GM21737 (cell line): Measurements from ENCODE around the gene SYNE2.
"Not testable (repeated sequence)": the region's sequence is repeated elsewhere in the genome, so short reads cannot be mapped to it uniquely, and the experiment has no call there.

ENCODE experiments used
- ATAC-seq: cut with Tn5 transposase; IDR thresholded peaks from one replicate; pipeline ENCODE4 v1.9.1; 2021; ENCODE audit warnings: mild to moderate bottlenecking, moderate library complexity; ENCODE audit not compliant: unreplicated experiment

Gene SYNE2

DNA sequence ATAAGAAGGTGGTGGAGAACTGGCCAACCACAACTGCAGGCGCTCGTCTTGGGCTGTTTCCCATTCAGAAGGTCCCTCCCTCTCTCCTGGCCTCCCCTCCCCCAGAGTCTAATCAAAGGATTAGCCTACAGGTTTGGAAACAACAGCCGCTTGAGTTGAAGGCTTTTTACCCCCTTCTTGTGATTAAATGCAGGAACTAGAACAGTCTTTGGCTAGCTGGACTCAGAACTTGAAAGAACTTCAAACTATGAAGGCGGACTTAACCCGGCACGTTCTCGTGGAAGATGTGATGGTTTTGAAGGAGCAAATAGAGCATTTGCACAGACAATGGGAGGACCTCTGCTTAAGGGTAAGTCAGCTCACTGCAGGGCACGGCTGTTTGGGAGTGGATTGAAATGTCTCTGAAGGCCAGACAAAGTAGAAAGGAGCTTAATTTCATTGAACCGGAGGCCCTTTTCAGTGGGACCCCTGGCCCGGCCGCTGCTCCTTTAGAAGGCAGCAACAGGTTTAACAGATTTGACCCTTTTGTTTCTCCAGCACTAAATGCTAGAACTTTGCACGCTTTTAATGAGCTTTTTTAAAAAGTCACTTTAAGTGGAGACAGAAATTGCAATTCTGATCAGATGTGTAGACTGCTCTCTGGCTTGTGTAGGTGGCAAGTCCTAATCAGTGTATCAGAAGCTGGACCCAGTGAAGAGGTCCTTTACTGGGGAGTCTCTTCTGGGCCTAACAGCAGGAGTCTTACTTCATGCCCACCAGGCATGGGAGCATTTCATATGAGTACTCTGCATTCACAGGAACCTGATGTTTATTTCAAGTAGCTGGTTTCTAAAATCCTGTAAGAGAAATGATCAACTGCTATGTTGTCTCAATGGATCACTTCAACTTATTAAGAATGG, 333.7 kb downstream of the SYNE2 start:
- no peak for ATAC-seq

DNA sequence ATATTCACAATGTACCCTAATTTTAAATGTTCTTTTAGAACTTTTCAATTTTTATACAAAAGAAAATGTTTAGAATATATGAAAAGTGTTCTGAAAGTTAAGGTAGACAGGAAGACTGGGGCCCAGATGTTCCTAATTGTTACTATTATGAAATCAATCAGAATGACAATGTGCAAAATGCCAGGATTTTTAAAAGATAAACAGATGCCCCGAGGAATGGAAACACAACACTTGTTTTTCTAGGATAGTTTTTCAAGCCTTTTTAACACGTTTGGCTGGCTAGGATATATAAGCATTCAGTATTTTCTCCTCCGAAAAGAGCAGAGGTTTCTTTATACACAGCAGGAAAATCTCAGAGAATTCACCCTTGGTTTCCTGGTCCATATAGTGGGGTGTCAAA, 334.5 kb downstream of the SYNE2 start:
- no peak for ATAC-seq

DNA sequence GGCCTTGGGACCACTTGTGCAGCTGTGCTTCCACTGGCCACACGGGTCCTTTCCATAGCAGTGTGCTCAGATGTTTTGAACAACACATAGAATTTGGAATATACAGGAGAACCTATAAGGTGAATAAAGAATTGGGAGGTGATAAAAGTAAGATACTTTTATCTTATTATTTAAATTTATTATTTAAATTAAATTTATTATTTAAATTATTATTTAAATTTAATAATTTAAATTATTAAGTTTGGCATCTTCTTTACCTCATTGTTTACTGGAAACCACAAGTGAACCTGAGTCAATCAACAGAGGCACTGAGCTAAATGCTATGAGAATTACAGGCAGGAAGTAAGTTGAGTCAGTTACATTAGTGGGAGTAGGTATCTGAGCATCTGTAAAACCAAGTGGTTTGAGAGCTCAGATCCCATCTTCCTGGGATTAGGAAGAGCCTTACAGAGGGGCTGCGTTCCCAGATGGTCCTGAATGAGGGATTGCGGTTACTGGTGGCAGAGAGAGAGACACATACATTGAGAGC, 338.2 kb downstream of the SYNE2 start:
- no peak for ATAC-seq

- ATAC-seq, result no peak
These were observed 339.0 kb downstream of the SYNE2 start for GRCh38 chr14:64191756-64192155.

GRCh38 chr14:64193821-64194220, 341.0 kb downstream of the SYNE2 start:
- ATAC-seq, result no peak

DNA sequence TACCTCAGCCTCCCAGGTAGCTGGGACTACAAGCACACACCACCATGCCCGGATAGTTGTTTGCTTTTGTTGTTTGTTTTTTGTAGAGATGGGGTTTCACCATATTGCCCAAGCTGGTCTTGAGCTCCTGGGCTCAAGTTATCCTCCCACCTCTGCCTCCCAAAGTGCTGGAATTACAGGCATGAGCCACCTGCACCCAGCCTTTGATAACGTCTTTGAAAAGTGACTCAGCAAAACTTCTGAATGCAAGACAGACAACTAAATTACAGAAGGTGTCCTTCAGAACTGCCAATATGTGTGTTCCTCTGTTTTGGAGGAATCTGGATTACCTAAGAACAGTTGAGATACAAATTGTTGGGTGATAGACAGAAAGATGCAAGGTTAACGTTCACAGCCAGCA, 341.6 kb downstream of the SYNE2 start:
- ATAC-seq, result no peak

GRCh38 chr14:64195199-64195598, 342.4 kb downstream of the SYNE2 start:
- ATAC-seq, result peak; percentile 45

DNA sequence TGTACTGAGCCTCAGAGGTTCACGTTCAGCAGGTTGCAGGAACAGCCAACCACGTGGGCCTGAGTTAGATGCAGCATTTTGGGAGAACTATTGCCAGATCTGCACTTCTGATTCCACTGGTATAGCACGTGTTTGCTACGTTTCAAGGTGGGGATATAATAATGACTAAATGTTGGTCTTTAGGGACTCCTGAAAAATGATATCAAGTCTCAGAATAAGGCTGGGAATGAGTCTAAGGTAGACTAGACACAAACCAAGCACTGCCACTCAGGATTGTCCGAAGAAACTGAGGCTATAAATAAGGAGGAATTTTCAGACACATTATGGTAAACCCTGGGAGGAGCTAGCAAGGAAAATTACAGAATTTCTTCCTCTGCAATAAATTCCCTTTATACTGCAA, 343.3 kb downstream of the SYNE2 start:
- ATAC-seq, result no peak

GRCh38 chr14:64196814-64197411, 344.1 kb downstream of the SYNE2 start:
- no peak for ATAC-seq

GRCh38 chr14:64197996-64198395, 345.2 kb downstream of the SYNE2 start:
- no peak for ATAC-seq

DNA sequence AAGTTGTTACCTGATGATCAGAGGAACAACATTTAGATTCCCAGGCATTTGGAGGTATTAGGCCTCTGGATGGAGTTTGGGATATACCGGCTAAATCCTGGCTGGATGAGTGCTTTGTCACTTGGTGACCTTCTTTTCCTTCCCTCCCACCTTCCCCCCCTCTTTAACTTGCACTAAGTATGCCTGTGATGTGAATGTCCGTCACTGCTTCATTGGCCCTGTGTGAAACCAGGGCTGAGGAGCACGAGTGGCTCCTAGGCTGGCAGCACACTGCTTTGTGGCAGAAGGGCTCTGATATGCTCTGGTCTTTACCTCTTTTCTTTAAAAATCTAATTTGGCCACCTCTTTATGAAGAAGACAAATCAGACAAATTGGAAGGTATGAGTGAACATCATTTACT, 345.7 kb downstream of the SYNE2 start:
- no peak for ATAC-seq

GRCh38 chr14:64200170-64200569, 347.4 kb downstream of the SYNE2 start:
- no peak for ATAC-seq

GRCh38 chr14:64201296-64201695, 348.5 kb downstream of the SYNE2 start:
- no peak for ATAC-seq

DNA sequence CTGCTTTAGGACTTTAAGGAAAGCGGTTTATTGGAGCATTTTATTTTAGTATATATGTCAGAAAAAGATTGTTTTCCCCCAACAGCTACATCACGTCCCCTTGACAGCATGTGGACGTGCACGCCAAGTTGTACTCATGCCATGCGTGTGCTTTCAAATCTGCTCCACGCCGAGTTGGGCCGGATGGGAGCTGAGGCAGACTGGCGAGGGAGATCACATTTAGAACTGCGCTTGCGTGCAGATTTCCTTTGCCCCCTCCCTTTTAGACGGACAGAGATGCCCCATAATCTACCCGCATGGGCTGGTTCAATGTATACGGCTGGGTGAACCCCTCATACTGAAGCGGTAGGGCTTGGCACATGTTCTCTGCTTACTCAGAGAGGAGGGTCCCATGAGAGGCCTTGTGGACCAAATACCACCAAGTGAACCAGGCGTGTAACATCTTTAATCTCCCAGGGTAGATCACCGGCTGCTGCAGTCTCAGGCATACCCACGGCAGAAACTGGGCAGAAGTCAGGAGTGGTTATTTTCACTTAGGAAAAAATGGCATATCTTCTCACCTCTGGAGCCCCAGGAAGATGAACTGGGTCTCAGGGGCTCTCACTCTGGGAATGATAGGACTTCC, 349.2 kb downstream of the SYNE2 start:
- ATAC-seq, result no peak

GRCh38 chr14:64202716-64203115, 349.9 kb downstream of the SYNE2 start:
- no peak for ATAC-seq

DNA sequence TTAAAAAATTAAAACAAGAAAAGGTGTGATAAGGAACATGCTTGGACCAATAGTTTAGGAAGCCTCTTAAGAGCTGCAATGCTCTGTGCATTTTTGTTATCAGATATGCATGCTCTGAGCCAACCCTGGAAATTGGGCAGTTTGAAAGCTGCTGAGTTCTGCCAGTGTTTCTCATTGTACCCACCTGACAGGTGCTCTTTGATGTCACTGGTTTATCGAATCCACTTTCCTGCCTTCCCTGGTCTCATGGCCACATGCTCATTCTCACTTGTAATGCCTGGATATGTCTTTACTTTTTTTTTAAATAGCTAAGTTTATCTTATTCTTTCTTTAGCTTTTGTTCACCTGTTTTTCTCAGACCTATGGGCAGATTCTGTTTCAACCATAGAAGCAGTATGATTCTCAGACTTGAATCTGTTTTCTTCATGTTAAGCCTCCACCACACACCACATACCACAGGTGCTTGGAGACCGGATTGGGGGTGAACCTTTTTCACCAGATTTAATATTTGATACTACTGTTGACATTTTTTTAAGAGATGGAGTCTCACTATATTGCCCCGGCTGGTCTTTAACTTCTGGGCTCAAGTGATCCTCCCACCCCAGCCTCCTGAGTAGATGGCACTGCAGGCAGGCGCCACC, 350.7 kb downstream of the SYNE2 start:
- ATAC-seq, result no peak

DNA sequence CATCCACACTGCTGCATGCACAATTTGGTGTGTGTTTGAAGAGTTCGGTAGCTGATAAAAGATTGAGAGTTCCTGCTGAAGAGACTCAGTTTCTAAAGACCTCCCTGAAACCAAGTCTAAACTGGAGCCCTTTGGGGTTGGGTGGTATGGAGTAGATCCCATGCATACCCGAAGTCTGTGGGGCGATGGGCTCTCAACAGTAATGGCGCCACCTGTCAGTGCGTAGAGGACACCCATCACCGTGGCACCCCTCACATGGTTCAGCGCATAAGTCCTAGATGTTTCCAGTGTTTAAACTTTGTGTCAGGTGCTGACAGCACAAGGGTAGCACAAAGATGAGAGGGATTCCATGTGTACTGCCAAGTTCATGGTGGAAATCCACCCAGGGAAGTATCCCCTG, 355.5 kb downstream of the SYNE2 start:
- ATAC-seq, result no peak

DNA sequence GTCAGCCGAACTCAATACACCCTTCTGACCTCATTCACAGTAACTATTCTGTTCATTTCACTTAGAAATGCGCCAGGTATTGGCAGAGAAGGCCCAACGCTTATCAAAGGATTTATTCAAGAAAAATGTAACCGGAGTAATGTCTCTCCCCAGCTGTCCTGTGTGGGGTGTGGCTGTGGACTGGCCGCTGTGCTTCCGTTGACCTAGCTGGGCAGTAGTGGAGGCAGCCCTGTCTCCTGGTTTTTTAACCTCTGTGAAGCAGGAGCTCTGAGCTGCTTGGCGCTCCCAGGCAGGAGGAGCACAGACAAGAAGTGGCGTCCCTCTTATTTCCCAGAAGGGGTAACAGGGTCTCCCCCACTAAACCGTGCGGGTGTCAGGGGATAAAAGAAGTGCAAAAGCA, 356.2 kb downstream of the SYNE2 start:
- no peak for ATAC-seq

- peak; percentile 56 for ATAC-seq
These were observed 356.8 kb downstream of the SYNE2 start for GRCh38 chr14:64209444-64210131.

DNA sequence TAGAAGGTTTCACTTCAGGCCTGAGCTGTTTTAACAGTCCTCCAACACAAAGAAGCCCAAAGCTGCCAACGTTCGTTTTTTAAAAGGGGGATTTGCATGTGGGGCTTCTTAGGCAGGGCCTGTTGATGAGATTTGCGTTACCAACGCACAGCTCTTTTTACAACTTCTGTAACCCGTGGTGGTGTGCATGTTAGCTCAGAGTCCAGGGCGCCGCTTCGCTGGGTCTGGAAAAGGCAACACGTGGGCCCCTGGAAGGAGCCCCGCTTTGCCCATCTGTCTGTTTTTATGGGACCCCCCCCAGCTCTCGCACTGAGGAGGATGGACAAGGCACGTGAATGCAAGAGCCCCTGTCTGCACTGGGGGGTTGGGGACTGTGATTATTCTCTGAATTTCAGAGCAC, 357.4 kb downstream of the SYNE2 start:
- ATAC-seq, result no peak

- ATAC-seq, result not testable (repeated sequence)
These were observed 358.1 kb downstream of the SYNE2 start for GRCh38 chr14:64210912-64211311.
